HEK293 (cell line): ENCODE data around the gene HS6ST3.

Source experiments
- CTCF ChIP-seq: fragments of 450-650 bp; formaldehyde crosslinking; IDR thresholded peaks from 2 replicates; pipeline ENCODE4 v1.5.1; 2016; ENCODE audit warnings: missing biosample characterization, missing genetic modification characterization
- ELK4 ChIP-seq: IDR thresholded peaks from 2 replicates; pipeline ENCODE4 v1.6.1; 2011; ENCODE audit warnings: mild to moderate bottlenecking, low read depth, low read length, borderline replicate concordance
- GFI1B ChIP-seq: fragments of 450-650 bp; formaldehyde crosslinking; IDR thresholded peaks from 2 replicates; pipeline ENCODE4 v1.5.1; 2016; ENCODE audit warnings: missing biosample characterization, missing genetic modification characterization
- PBX3 ChIP-seq: sonication (generic); formaldehyde crosslinking; IDR thresholded peaks from 2 replicates; pipeline ENCODE4 v1.8.1; 2022; ENCODE audit warnings: mild to moderate bottlenecking, moderate library complexity, missing genetic modification reagents
- SALL2 ChIP-seq: fragments of 450-650 bp; formaldehyde crosslinking; IDR thresholded peaks from 2 replicates; pipeline ENCODE4 v1.5.0; 2017; ENCODE audit warnings: missing biosample characterization, mild to moderate bottlenecking, missing genetic modification characterization, borderline replicate concordance
- ZBTB8A ChIP-seq: fragments of 450-650 bp; formaldehyde crosslinking; IDR thresholded peaks from 2 replicates; pipeline ENCODE4 v1.5.1; 2016; ENCODE audit warnings: missing biosample characterization, missing genetic modification characterization
- ZNF223 ChIP-seq: fragments of 450-650 bp; formaldehyde crosslinking; IDR thresholded peaks from 2 replicates; pipeline ENCODE4 v1.5.1; 2016; ENCODE audit warnings: missing biosample characterization, missing genetic modification characterization
- ZNF274 ChIP-seq, 2 experiments: fragments of 200-500 bp in 1 of 2; fragments of 450-650 bp in 1 of 2; sonication (Bioruptor generic) in 1 of 2; formaldehyde crosslinking in 1 of 2; IDR thresholded peaks; 2 replicates each; pipeline versions ENCODE4 v1.5.1 to v1.6.1; 2014 to 2016; ENCODE audit warnings: borderline replicate concordance in 1 of 2, inconsistent platforms in 1 of 2, low read length in 1 of 2, missing biosample characterization in 1 of 2, missing genetic modification characterization in 1 of 2
- ZNF280C ChIP-seq: fragments of 450-650 bp; formaldehyde crosslinking; IDR thresholded peaks from 2 replicates; pipeline ENCODE4 v1.5.1; 2016; ENCODE audit warnings: missing biosample characterization, missing genetic modification characterization
- ZNF366 ChIP-seq: fragments of 450-650 bp; formaldehyde crosslinking; conservative IDR thresholded peaks from 2 replicates; pipeline ENCODE4 v1.5.1; 2016; ENCODE audit warnings: missing biosample characterization, missing genetic modification characterization
- ZNF423 ChIP-seq: fragments of 450-650 bp; formaldehyde crosslinking; IDR thresholded peaks from 2 replicates; pipeline ENCODE4 v1.5.1; 2016; ENCODE audit warnings: missing biosample characterization, missing genetic modification characterization
- ZNF558 ChIP-seq: fragments of 450-650 bp; formaldehyde crosslinking; IDR thresholded peaks from 2 replicates; pipeline ENCODE4 v1.5.1; 2016; ENCODE audit warnings: missing biosample characterization, missing genetic modification characterization
- ZNF561 ChIP-seq: fragments of 450-650 bp; IDR thresholded peaks from 2 replicates; pipeline ENCODE4 v1.5.1; 2018; ENCODE audit warnings: missing biosample characterization, missing genetic modification characterization, borderline replicate concordance
- ZNF660 ChIP-seq: fragments of 450-650 bp; IDR thresholded peaks from 2 replicates; pipeline ENCODE4 v1.5.1; 2018; ENCODE audit warnings: missing biosample characterization, mild to moderate bottlenecking, missing genetic modification characterization

GRCh38 chr13:96089139-96089538 lies 768 bp upstream of the HS6ST3 start:
- TF ChIP-seq ZNF423, result no peak
- TF ChIP-seq ZNF660, result no peak
- no peak for TF ChIP-seq GFI1B (tag by site-specific recombination)
- no peak for TF ChIP-seq CTCF
- no peak for TF ChIP-seq ELK4
- TF ChIP-seq ZBTB8A, result no peak
- no peak for TF ChIP-seq SALL2 (tag by site-specific recombination)
- no peak for TF ChIP-seq PBX3 (CRISPR knock-in tag)
- no peak for TF ChIP-seq ZNF274 (IDR thresholded peaks at IDR 0.05; ENCODE audit: low read length)
- TF ChIP-seq ZNF274 (tag by site-specific recombination; IDR thresholded peaks at IDR 0.05; ENCODE audit: borderline replicate concordance), result no peak
- no peak for TF ChIP-seq ZNF223 (tag by site-specific recombination)
- TF ChIP-seq ZNF280C (tag by site-specific recombination), result no peak
- TF ChIP-seq ZNF558, result no peak
- no peak for TF ChIP-seq ZNF561
- TF ChIP-seq ZNF366 (tag by site-specific recombination), result no peak
